Suprapubic skin (tissue), 4 donors: ENCODE results near the gene C1R.

ENCODE experiments used
- CTCF ChIP-seq, 2 donors: fragments of 200-600 bp in 1 of 2; fragments of 450-650 bp in 1 of 2; sonication (generic) in 1 of 2; IDR thresholded peaks; one replicate each; pipeline ENCODE4 v1.5.1; 2016 to 2019; ENCODE audit warnings: antibody characterized with exemption in 2 of 2, mild to moderate bottlenecking in 1 of 2, moderate library complexity in 1 of 2
- EP300 ChIP-seq: sonication (generic); formaldehyde crosslinking; IDR thresholded peaks from one replicate; pipeline ENCODE4 v1.6.1; 2017; ENCODE audit warnings: antibody characterized with exemption
- POLR2A ChIP-seq, 2 donors: fragments of 450-650 bp; IDR thresholded peaks; one replicate each; pipeline ENCODE4 v1.6.1; 2017; ENCODE audit warnings: antibody characterized with exemption in 2 of 2, mild to moderate bottlenecking in 2 of 2, moderate library complexity in 2 of 2
- POLR2AphosphoS5 ChIP-seq, 3 donors: sonication (generic); formaldehyde crosslinking; IDR thresholded peaks; one replicate each; pipeline ENCODE4 v1.6.1; 2017; ENCODE audit warnings: antibody characterized with exemption in 3 of 3

- TF ChIP-seq EP300 (no peak), POLR2A (IDR thresholded peaks at IDR 0.05) (no peak), CTCF (IDR thresholded peaks at IDR 0.05) (no peak), POLR2AphosphoS5 (IDR thresholded peaks at IDR 0.05) (no peak)
Measured at GRCh38 chr12:7046383-7047105, 45.7 kb downstream of the C1R start.
